WERI-Rb-1 (cell line): ENCODE measurements around the gene PRRC2B.
A peak's percentile ranks its signal among the peaks of the same experiment; 100 is the strongest.

ENCODE experiments used
- DNase-seq: peaks from one replicate; pipeline ENCODE4 v3.0.0-alpha.2; 2020
- H3K27ac ChIP-seq: fragments of 250-450 bp; sonication (Bioruptor Pico); 2 replicates; pipeline ENCODE4 v1.5.1; 2020; ENCODE audit warnings: mild to moderate bottlenecking, moderate library complexity
- H3K27me3 ChIP-seq: fragments of 250-450 bp; sonication (Bioruptor Pico); 2 replicates; pipeline ENCODE4 v1.5.1; 2021; ENCODE audit warnings: mild to moderate bottlenecking, low read depth, moderate library complexity; ENCODE audit not compliant: insufficient read depth, severe bottlenecking
- H3K36me3 ChIP-seq: fragments of 250-450 bp; sonication (Bioruptor Pico); 2 replicates; pipeline ENCODE4 v1.5.1; 2020; ENCODE audit warnings: mild to moderate bottlenecking, moderate library complexity
- H3K4me3 ChIP-seq: 2 replicates; pipeline ENCODE4 v1.5.1; 2011; ENCODE audit warnings: low read depth, mild to moderate bottlenecking, control low read depth, low read length
- H3K9me3 ChIP-seq: fragments of 250-450 bp; sonication (Bioruptor Pico); 2 replicates; pipeline ENCODE4 v1.5.1; 2021; ENCODE audit warnings: mild to moderate bottlenecking, moderate library complexity; ENCODE audit not compliant: severe bottlenecking
- CTCF ChIP-seq: IDR thresholded peaks from 2 replicates; pipeline ENCODE4 v1.5.1; 2011; ENCODE audit warnings: low read depth, mild to moderate bottlenecking, control low read depth, inconsistent platforms, low read length

PRRC2B gene

GRCh38 chr9:131529597-131530545 lies 136.0 kb downstream of the PRRC2B start:
- Histone ChIP-seq H3K9me3 (no peaks in the 10 kb centered on the region), H3K27me3 (no peaks in the 10 kb centered on the region), H3K4me3 (peak overlapping the region; percentile 74), H3K36me3 (peaks cover 60% of the 10 kb centered on the region), H3K27ac (peak overlapping the region; percentile 96)
- TF ChIP-seq CTCF: peak; percentile 37; the same call in 1 of the 2 replicates
- DNase-seq: no peak

DNA sequence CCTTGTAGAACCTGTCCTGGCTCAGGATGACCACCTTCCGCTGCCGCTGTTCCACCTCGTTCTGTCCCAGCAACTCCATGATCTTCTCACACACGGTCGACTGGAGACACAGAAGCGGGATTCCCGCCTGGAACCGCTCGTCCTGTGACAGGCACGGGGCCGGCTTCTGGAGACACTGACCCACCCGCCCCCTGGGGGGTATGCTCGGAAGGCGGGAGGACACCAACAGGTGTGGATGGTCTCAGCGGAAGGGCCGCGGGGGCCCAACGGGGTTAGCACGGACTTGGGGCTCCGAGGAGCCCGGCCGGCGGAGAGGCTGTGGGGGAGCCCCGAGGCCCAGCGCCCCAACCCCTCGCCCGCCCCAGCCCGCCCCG lies 136.6 kb downstream of the PRRC2B start:
- Histone ChIP-seq H3K4me3 (peak overlapping the region; percentile 74), H3K27ac (peak overlapping the region; percentile 96), H3K9me3 (no peaks in the 10 kb centered on the region), H3K36me3 (peaks cover 53% of the 10 kb centered on the region), H3K27me3 (no peaks in the 10 kb centered on the region)
- peak; percentile 29; the same call in 1 of the 2 replicates for TF ChIP-seq CTCF
- peak; percentile 63 for DNase-seq

- TF ChIP-seq CTCF: no peak
- Histone ChIP-seq H3K9me3 (peaks cover 4% of the 10 kb centered on the region), H3K27me3 (no peaks in the 10 kb centered on the region), H3K36me3 (peaks cover 47% of the 10 kb centered on the region), H3K4me3 (peak within 1 kb of the TSS; percentile 74), H3K27ac (peak within 1 kb of the TSS; percentile 96)
- peak; percentile 87 for DNase-seq
These were observed 137.3 kb downstream of the PRRC2B start, which contains the start of gene UCK1 for GRCh38 chr9:131530920-131531832. Gene UCK1 (minus strand): TSS chr9:131531263. CDS start chr9:131531174, 89 bp downstream.

- no peak for DNase-seq
- Histone ChIP-seq H3K4me3 (no peak overlapping the region), H3K9me3 (peaks cover 16% of the 10 kb centered on the region), H3K27ac (no peak overlapping the region), H3K36me3 (peaks cover 11% of the 10 kb centered on the region), H3K27me3 (no peaks in the 10 kb centered on the region)
- TF ChIP-seq CTCF: no peak
These were observed 140.9 kb downstream of the PRRC2B start for GRCh38 chr9:131534721-131535237.

DNA sequence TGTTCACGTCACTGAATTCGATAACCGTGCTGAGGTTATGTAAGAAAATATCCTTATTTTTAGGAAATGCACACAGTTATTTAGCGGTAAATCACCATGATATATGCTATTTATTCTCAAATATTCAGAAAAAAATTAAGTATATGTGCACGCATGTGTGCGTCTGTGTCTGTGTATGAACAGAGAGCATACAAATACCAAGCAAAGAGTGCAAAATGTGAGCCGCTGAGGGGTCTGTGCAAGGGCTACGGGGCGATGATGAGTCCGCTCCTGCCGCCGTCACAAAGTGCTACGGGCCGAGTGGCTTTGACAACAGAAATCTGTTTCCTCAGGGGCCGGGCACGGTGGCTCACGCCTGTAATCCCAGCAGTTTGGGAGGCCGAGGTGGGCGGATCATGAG lies 144.1 kb downstream of the PRRC2B start:
- Histone ChIP-seq H3K27me3 (no peaks in the 10 kb centered on the region), H3K27ac (no peak overlapping the region), H3K9me3 (peaks cover 27% of the 10 kb centered on the region), H3K36me3 (no peaks in the 10 kb centered on the region), H3K4me3 (no peak overlapping the region)
- no peak for TF ChIP-seq CTCF
- no peak for DNase-seq
